NCI-H187 (cell line): Measurements from ENCODE around the gene SCYGR2.

Source experiments
- DNase-seq, 2 experiments: peaks; one replicate each; lab custom pipeline; 2025; lab: John Stamatoyannopoulos, UW

SCYGR2 gene

DNA sequence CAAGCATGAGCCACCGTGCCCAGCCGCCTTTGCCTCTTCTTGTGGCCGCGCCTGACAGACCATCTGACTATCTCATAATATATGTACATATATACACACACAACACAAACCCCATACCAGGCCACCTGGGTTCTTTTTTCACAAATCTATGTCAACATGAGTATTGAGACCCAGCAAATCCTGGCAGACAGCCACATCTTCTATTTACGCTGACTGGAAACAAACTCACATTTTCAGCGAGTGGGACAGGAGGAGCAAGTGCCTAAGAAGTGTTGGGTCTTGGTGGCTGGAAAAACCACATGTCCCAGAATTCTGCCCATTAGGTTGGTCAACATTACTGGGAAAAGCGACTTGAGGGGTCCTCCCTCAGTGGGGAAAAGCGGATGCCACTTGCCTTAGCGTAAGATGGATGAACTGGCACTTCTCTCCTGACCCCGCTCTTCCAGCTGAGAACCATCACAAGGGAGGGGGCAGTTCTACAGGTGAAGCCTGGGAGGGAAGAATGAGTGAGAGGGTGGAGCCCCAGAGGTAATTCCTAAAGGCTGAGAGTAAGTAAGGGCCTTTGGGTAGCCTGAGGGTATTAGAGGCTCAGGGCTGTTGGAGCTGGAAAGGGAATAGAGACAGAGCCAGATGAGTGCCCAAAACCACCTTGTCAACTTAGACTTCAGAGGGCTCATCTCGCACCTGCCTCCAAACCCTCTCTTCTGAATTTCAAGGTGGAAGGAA, 14.0 kb downstream of the SCYGR2 start:
- no peak for DNase-seq

DNA sequence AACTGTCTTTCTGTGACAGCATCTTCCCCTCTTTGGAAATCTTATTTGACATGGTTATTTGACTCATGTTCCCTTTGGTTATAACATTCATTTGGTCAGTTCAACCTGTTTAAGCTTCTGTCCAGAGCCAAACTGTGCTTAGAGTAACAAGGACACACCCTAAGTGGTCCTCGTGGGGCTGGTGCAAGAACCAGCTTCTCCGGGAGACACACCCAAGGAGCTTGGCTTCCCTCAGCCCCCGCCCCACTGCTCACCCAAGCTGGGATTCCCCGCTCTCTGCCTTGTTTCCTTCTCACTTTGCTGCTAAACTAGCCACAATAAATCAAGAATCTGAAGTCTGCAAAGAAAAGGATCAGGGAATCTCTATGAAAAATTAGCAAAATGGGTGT, 14.6 kb downstream of the SCYGR2 start:
- DNase-seq: no peak

- DNase-seq: no peak
Measured at GRCh38 chr2:227614246-227614645, 15.6 kb downstream of the SCYGR2 start.

GRCh38 chr2:227614740-227615139, 16.0 kb downstream of the SCYGR2 start, which contains the start of gene SCYGR3:
Gene SCYGR3 (minus strand): TSS chr2:227614840. CDS start chr2:227614840, 0 bp downstream.
- no peak for DNase-seq

GRCh38 chr2:227615181-227615580, 16.5 kb downstream of the SCYGR2 start:
- DNase-seq: no peak

DNA sequence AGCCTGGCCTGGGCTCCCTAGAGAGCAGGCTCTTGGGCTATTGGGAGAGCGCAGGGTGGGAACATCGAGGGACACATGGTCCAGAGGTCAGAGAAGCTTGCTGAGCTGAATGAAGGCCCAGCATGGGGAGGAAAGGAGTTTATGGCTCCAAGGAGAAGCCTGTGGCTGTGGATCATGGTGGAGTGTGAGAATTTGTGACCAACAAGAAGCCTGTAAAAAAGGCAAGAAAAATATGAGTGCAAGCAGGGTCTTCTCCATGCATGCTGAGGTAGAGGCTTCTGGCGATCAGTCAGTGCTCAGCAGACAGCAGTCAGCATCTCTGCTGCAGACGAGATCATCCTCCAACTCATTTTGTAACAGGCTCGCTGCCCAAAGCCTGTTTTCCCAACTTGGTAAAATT, 17.2 kb downstream of the SCYGR2 start:
- no peak for DNase-seq

GRCh38 chr2:227616631-227617030, 17.9 kb downstream of the SCYGR2 start:
- DNase-seq: no peak

DNA sequence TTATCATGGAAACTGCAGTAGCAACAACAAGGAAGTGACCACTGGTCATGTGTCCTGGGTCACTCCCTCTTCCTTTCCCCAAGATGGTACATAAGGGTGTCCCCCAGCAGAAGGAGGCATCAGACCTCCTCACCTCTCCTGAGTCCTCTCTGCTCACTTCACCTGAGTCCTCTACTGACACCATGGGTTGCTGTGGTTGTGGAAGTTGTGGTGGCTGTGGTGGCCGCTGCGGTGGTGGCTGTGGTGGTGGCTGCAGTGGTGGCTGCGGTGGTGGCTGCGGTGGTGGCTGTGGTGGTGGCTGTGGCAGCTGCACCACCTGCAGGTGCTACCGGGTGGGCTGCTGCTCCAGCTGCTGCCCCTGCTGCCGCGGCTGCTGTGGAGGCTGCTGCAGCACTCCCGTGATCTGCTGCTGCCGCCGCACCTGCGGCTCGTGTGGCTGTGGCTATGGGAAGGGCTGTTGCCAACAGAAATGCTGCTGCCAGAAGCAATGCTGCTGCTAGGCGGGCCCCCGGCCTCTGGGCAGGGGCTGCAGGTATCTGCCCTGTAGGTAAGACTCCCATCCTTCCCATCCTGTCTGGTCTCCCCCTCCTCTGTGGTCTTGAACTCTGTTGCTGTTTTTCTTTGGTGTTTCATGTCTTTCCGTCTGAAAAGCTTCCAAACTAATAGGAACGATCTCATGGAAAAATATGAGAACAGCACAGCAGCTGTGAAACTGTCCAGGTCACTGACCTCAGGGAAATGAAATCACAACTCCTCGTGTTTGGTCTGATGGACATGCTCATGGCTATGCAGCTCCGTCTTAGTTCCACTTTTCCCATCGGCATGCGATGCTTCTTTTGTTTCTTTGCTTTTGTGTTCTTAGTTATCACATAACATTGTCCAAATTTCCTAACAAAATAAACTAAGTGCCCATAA, 18.9 kb downstream of the SCYGR2 start, which contains the start of gene SCYGR4:
Gene SCYGR4 (plus strand): TSS at position 183 of the 915 bp plus-strand sequence. CDS start 0 bp downstream, at position 183.
- no peak for DNase-seq

DNA sequence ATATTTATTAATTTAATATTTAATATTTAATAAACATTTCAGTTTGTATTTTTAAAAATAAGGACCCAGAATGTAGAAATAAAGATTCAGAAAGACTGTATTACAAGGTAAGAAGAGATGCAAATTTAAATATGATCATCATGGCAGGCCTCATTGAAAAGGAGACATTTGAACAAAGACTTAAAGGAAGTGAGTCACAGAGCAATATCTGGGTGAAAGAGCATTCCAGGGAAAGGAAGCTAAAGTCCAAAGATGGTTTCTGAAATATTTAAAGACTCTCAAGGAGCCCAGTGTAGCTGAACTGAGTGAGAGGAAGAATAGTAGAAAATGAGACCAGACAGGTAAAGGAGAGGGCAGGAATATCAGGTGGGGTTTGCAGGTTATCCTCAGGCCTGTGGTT, 24.5 kb downstream of the SCYGR2 start:
- no peak for DNase-seq

- no peak for DNase-seq
Measured at GRCh38 chr2:227625420-227625819, 26.7 kb downstream of the SCYGR2 start.

DNA sequence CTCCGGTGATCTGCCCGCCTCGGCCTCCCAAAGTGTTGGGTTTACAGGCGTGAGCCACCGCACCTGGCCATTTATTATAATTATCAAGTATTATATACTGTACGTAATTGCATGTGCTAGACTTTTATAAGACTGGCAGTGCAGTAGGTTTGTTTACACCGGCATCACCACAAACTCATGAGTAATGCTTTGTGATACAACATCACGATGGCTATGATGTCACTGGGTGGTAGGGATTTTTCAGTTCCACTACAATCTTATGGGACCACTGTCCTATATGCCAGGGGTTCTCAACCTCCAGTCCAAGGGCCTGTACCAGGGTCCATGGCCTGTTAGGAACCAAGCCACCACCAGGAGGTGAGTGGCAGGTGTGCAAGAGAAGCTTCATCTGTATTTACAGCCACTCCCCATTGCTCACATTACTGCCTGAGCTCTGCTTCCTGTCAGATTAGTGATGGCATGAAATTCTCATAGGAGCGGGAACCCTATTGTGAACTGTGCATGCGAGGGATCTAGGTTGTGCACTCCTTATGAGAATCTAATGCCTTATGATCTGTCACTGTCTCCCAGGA, 28.0 kb downstream of the SCYGR2 start:
- DNase-seq: no peak

- DNase-seq: no peak
Measured at GRCh38 chr2:227627769-227628168, 29.1 kb downstream of the SCYGR2 start.

DNA sequence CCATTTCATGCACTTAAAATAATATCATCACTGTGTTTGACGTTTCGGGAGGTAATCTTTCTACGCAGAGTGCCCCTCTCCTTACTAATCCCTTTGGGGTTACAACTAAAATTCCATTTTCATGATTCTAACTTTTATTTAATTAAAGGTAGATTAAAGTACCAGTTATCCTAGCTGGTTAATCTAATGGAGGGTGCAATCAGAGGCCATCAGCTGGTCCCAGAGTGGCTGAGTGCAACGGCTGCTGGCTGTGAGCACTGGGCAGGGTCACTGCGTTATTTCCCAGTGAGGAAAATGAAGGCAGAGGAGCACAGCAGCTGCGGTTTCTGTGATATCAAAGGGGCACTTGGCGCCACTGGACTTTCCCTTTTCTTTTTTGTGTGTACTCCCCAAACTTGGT, 30.7 kb downstream of the SCYGR2 start:
- no peak for DNase-seq

- DNase-seq: no peak
Measured at GRCh38 chr2:227630322-227630721, 31.6 kb downstream of the SCYGR2 start.

- no peak for DNase-seq
Measured at GRCh38 chr2:227632827-227633226, 34.1 kb downstream of the SCYGR2 start.

GRCh38 chr2:227634201-227634600, 35.5 kb downstream of the SCYGR2 start:
- DNase-seq: no peak

GRCh38 chr2:227642656-227643055, 44.0 kb downstream of the SCYGR2 start:
- DNase-seq: no peak

DNA sequence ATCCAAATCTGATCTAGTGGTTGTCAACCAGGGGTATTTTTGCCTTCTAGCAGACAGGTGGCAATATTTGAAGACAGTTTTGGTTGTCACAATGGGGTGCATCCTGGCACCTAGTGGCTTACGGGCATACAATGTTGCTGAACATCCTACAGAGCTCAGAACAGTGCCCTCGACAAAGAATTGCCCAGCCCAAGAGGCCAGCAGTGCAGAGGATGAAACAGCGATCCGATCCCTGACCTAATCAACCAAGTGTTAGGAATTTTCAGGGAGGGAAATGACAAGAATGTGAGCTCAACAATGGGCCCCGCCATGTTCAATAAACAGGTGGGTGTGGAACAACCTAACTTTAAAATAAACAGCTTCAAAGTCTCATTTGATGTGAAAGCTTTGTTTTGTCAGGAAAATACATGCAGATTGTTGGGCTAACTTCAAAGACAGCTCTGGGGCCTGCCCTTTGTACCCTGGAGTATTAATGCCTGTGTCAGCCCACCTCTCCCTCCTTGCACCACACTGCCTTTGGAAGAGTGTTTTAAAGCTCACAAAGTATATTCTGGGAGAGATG, 45.4 kb downstream of the SCYGR2 start:
- DNase-seq: no peak
